Activated T-cell treated with anti-CD3 and anti-CD28 coated beads, Interleukin-2, amount 50 U/mL, for 1 hour (primary cell): ENCODE measurements around the gene ASCL2.
"Not testable (repeated sequence)": the region's sequence is repeated elsewhere in the genome, so short reads cannot be mapped to it uniquely, and the experiment has no call there.

Experiments
- DNase-seq: peaks from one replicate; pipeline ENCODE4 v3.0.0-alpha.2; 2020

Gene ASCL2

DNA sequence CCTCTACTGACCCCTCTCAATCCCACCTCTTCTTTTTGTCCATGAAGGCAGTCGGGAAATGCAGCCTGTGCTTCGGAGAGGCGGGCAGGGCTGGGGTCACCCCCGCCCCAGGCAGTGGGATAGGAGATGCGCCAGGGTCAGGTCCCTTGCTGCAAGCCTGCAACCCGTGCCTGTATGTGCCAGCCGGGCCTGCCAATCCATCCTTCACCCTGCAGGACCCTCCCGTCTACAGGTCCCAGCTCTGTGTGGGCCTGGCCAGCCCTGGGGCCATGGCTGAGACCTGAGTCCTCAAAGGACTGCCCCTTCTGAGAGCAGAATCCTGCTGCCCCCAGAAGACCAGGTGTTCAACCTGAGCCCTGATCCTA is 10.9 kb downstream of the ASCL2 start:
- no peak for DNase-seq

GRCh38 chr11:2258501-2259465 is 11.6 kb downstream of the ASCL2 start:
- no peak for DNase-seq

DNA sequence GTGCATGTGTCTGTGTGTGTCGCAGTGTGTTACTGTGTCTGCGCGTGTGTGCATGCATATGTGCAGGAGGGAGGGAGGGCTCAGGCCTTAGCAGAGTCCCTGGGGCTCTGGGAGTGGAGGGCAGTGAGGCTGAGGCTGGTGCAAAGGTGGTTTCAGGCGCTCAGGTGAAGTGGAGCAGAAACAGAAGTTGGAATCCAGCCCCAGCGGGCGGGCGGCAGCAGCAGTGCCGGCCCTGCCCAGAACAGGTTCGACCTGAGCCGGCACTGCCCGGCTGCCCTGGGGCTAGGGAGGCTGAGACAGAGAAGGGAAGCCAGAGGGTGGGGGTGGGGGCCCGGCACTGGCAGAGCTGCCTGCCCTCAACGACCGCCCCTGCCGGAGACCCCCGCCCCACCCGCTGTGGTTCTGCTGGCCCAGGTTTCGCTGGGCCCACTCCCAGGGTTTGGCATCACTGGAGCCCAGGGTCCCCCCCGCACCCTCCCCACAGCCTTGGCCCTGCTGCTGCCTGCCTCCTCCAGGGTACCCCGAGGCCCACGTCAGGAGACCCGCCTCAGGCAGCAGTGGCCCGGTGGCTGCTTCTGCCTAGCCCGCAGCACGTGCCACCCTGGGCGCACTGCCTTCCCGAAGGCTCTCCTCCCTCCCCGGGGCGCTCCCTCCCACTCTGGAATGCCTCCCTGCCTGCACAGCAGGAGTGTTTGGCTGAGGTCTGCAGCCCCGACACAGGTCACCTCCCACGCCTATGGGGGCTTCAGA is 13.3 kb downstream of the ASCL2 start:
- DNase-seq: no peak

DNA sequence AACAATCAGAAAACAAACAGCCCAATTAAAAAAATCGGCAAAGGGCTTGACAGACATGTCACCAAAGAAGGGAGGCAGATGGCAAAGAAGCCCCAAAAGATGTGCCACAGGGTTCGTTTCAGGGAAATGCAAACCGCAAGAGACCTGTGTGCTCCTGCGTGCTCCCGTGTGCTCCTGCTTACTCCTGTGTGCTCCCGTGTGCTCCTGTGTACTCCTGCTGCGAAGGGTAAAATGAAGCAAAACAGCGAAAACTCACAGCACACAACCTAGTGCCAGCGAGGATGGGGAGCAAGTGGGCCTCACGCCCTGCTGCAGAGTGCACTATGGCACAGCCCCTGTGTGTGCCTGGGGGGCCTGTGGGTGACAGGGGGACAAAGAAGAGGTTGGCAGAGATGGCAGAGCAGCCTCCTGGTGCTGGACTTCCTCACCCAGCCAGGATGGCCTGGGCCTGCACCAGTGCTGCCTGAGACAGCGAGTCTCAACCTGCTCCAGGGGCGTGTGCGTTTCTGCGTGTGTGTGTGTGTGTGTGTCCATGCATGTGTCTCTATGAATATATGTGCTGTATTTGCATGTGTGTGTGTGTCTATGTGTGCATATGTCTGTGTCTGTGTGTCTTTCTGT is 14.0 kb downstream of the ASCL2 start:
- DNase-seq: no peak

- no peak for DNase-seq
Observed at GRCh38 chr11:2252018-2252417, 18.4 kb downstream of the ASCL2 start.

GRCh38 chr11:2251138-2251537 is 19.2 kb downstream of the ASCL2 start:
- no peak for DNase-seq

- no peak for DNase-seq
Observed at GRCh38 chr11:2250485-2250884, 19.9 kb downstream of the ASCL2 start.

DNA sequence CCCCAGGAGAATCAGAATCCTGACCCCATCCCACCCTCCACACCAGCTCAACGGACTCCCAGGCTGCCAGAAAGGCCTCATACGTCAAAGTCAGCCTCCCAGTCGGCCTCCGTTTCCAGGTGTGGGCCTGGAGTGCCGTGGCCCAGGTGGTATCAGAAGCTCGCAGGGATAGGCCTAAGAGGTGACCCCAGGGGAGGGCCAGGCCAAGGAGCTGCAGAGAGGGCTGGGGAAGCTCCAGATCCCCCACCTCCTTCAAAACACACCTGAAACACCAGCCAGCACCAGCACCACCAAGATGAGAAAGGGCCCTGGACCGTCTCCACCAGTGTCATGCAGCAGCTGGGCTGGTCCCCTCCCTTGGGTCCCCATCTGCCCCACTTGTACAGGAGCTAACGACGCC is 20.3 kb downstream of the ASCL2 start:
- DNase-seq: no peak

DNA sequence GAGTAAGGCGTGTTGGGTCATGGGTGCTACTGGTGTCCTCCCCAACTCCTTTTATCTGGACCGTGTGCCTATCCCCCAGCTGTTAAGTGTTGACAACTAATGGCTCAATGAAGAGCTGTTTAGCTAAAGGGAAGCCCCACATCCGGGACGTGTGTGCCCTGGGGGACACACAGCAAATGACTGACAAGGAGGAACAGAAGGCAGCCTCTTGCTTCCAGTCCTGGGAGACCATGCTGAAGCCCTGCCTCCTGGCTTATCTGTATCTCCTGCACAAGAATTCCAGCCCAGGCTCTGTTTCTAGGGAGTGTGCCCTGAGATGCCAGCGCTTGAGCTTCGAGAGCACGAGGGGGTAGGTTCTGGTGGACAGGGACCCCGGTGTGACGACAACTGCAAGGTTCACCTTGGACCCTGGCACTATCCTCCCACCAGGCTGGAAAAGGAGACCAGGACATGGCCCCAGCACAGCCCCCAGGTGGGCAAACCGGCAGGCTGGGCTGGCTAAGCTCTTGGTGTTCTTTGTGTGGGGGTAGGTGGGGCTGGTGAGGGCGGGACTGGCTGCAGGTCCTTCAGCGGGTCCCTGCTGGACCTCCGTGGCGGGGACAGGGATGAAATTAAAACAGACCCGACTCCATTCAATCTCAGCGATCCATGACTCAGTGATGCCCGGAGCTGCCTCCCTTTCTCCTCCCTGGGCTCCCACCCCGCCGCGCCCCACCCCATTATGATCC is 21.0 kb downstream of the ASCL2 start:
- DNase-seq: no peak

DNA sequence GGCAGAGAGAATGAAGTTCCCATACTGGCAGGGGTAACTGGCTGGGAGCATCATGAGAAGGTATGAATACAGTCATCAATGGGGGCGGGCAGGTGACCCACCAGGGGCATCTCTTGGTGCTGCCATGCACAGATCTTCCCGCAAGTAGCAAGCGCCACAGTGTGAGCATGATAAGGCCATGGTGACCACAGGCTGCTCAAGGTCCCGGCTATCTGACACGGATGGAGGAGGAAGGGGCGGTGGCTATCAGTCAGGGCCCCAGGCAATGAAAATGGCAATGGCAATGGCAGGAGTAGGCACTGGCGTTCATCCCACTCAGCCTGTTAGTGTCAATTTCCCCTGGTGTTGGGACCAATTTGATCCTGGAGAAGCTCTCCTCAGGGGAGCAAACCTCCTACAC is 21.6 kb downstream of the ASCL2 start:
- no peak for DNase-seq

DNA sequence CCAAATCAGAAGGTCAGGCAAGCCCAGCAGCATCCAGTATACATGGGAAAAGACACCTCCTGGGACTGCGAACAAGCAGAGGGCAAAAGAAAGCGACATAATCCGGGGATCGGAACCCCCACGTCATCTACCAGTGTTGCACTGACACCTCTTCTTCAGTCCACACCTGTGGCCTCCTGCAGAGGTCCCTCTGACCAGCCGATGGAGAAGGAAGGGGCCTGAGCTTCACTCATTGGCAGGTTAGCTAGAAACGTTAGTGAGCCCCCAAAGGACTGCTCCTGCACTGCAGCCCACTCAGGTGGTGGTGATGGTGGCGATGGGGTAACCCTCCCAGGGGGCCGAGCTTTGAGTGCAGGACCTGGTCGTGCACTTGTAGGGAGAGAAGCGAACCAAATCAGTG is 22.1 kb downstream of the ASCL2 start:
- DNase-seq: no peak

DNA sequence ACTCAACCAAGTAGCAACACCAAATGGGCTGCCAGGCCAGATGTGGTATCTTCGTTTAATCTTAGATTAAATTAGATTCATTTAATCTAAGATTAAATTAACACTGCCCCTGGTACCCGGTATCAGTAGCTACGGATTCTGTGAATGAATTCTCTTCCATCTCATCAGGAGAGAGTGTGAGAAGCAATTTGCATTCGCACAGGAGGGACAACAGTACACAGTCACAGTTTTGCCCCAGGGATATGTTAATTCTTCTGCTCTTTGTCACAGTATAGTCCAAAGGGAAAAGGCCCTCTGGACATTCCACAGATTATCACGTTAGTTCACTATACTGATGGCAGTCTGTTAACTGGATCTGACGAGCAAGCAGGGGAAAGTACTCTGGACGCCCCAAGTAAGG is 22.9 kb downstream of the ASCL2 start:
- no peak for DNase-seq

- DNase-seq: no peak
Observed at GRCh38 chr11:2240834-2241233, 29.6 kb downstream of the ASCL2 start.

DNA sequence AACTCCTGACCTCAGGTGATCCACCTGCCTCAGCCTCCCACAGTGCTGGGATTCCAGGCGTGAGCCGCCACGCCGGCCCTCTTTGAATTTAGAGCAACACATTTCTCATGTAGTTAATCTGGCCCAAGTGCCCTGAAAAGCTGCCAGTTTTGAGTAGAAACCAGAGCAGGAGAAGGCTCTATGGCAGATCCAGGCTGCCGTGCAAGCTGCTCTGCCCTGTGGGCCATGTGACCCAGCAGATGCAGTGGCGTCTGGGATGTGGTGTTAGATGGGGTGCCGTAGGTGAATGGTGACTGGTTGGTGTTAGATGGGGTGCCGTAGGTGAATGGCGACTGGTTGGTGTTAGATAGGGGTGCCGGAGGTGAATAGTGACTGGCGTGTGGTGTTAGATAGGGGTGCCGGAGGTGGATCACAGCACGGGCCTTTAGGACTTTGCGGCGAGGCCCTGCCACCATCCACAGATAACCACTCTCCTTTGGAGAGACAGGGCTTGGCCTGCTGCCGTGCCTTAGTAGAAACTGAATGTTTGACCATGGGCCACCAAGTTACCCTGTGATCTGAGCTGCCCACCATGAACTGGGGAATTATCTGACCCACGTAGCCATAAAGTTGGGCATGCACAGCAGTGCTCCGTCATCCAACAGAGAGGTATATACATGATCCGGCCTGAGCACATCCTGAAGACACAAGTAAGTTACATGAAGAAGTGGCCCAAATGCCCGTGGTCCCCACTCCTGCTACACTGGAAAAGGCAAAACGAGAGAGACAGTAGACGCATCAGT is 32.7 kb downstream of the ASCL2 start:
- no peak for DNase-seq

DNA sequence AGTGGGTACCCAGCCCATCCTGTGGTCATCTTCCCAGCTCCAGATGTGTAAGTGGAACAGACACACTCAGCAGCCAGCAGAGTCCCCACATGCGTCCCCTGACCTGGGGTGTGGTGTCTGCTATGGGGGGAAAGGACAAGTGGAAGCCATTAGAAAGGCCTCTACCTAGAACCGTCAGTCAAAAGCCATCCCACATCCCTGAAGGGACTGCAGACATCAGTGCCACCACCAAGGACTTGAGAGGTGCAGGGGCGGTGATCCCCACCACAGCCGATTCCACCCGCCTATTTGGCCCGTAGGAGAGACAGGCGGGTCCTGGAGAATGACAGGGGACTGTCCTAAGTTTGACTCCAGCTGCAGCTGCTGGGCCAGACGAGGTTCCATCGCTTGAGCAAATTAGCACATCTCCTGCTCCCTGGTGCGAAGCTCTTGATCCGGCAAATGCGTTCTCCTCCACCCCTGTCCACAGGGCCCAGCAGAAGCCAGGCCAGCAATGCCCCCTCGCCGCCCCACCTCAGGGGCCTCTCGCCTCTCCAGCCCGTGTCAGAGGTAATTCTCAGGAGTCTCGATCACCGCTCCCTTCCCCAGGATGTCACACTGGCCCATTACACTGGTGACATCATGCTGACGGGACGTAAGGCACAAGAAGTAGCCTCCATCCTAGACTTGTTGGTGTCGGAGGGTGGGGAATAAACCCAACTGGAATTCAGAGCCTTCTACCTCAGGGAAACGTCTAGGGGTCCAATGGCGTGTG is 33.8 kb downstream of the ASCL2 start:
- DNase-seq: not testable (repeated sequence)

- DNase-seq: no peak
Observed at GRCh38 chr11:2235588-2236326, 34.6 kb downstream of the ASCL2 start.

DNA sequence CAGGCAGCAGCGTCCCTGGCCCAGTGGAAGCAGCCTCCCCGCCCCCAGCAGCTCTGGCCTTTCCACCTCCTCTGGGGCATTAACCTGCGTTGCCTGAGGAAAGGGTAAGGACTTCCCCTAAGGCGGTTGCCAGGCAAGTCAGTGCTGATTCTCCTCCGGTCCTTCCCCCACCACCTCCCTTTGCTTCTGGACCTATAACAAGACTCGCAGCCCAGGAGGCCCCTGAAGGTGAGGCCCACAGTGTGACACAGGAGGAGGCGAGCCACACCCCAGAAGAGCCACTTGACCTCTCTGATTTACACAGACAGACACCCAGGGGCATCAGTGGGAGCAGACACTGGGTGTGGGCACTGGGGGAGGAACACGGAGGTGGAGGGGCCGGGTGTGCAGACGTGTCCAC is 35.4 kb downstream of the ASCL2 start:
- no peak for DNase-seq

- DNase-seq: no peak
Observed at GRCh38 chr11:2233693-2234455, 36.5 kb downstream of the ASCL2 start.

GRCh38 chr11:2229713-2230297 is 40.6 kb downstream of the ASCL2 start:
- DNase-seq: no peak

- DNase-seq: no peak
Observed at GRCh38 chr11:2224254-2224653, 46.1 kb downstream of the ASCL2 start.
